Tibial nerve (tissue), 4 donors: Measurements from ENCODE around the gene LUC7L2.

Source experiments
- EP300 ChIP-seq, 2 donors: sonication (generic); formaldehyde crosslinking; IDR thresholded peaks; one replicate each; pipeline ENCODE4 v1.6.1; 2017; ENCODE audit warnings: antibody characterized with exemption in 2 of 2, mild to moderate bottlenecking in 1 of 2
- POLR2A ChIP-seq, 2 donors: fragments of 450-650 bp; IDR thresholded peaks; one replicate each; pipeline ENCODE4 v1.6.1; 2017; ENCODE audit warnings: antibody characterized with exemption in 2 of 2, mild to moderate bottlenecking in 2 of 2, moderate library complexity in 2 of 2
- TF ChIP-seq, protein P1 (sequence below), 5 experiments: fragments of 200-600 bp in 3 of 5; fragments of 450-650 bp in 2 of 5; sonication (generic) in 3 of 5; IDR thresholded peaks; one replicate each; pipeline ENCODE4 v1.5.1; 2016 to 2019; ENCODE audit warnings: antibody characterized with exemption in 5 of 5, mild to moderate bottlenecking in 3 of 5, moderate library complexity in 2 of 5

DNA sequence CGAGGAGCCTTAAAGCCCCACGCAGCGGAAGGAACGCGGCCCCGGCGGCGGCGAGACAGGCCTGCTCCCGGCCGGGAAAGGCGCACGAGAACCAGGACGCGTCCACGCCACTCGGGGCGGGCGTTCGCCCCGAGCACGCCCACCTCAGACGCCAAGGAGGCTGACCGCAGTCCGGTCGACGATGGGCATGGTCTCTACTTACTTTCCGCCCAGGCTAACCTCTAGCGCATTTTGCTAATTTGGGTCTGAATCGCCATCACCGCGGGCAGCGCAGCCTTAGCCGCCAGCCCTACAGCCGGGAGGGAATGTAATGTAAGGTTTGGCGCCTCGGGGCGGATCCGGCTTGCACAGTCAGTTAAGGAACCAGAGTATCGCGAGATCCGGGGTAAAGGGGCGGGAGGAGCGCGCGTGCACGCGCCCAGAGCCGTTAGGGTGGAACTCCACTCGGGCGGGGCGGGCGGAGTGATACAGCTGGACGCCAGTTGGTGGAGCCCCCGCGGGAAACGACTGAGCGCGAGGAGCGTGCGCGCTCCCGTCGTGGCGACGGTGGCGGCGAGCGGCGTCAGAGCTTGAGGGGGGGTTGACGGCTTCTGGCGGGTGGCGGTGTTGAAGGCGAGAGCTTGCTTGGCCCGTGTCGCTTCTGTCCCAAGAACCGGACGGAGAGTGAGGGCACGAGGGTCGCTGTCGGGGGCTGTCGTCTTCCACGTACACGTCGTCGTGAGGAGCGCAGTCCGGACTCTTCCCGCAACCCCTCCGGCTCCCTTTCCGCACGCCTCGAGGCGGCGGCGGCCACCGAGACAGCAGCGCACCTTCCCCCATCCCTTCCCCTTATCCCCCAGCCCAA, at the start of gene LUC7L2:
- TF ChIP-seq POLR2A (IDR thresholded peaks at IDR 0.05) (peak; percentile 78 to 96), EP300 (IDR thresholded peaks at IDR 0.05) (peak; percentile 80 to 99)
- TF ChIP-seq, protein P1, sequence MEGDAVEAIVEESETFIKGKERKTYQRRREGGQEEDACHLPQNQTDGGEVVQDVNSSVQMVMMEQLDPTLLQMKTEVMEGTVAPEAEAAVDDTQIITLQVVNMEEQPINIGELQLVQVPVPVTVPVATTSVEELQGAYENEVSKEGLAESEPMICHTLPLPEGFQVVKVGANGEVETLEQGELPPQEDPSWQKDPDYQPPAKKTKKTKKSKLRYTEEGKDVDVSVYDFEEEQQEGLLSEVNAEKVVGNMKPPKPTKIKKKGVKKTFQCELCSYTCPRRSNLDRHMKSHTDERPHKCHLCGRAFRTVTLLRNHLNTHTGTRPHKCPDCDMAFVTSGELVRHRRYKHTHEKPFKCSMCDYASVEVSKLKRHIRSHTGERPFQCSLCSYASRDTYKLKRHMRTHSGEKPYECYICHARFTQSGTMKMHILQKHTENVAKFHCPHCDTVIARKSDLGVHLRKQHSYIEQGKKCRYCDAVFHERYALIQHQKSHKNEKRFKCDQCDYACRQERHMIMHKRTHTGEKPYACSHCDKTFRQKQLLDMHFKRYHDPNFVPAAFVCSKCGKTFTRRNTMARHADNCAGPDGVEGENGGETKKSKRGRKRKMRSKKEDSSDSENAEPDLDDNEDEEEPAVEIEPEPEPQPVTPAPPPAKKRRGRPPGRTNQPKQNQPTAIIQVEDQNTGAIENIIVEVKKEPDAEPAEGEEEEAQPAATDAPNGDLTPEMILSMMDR (IDR thresholded peaks at IDR 0.05) = peak in 4 of 5 experiments; percentile 5 to 60 (median 18)
